HEK293 (cell line): ENCODE data around the gene CETN3.

ENCODE experiments used
- CTCF ChIP-seq: fragments of 450-650 bp; formaldehyde crosslinking; IDR thresholded peaks from 2 replicates; pipeline ENCODE4 v1.5.1; 2016; ENCODE audit warnings: missing biosample characterization, missing genetic modification characterization
- HOXA7 ChIP-seq: sonication (generic); formaldehyde crosslinking; IDR thresholded peaks from 2 replicates; pipeline ENCODE4 v1.8.1; 2022; ENCODE audit warnings: missing genetic modification reagents, borderline replicate concordance
- SETDB1 ChIP-seq: IDR thresholded peaks from one replicate; pipeline ENCODE4 v1.6.1; 2017; ENCODE audit warnings: mild to moderate bottlenecking, low read length, moderate library complexity, mixed read lengths; ENCODE audit not compliant: insufficient read length
- TCF7L2 ChIP-seq: IDR thresholded peaks from 2 replicates; pipeline ENCODE4 v1.6.1; 2011; ENCODE audit warnings: low read depth, mild to moderate bottlenecking, inconsistent platforms, low read length, moderate library complexity, borderline replicate concordance
- ZBTB1 ChIP-seq: fragments of 450-650 bp; formaldehyde crosslinking; IDR thresholded peaks from 2 replicates; pipeline ENCODE4 v1.5.1; 2016; ENCODE audit warnings: missing biosample characterization, missing genetic modification characterization
- ZNF24 ChIP-seq: fragments of 450-650 bp; formaldehyde crosslinking; IDR thresholded peaks from 2 replicates; pipeline ENCODE4 v1.5.1; 2016; ENCODE audit warnings: missing biosample characterization, missing genetic modification characterization
- ZNF354C ChIP-seq: fragments of 450-650 bp; formaldehyde crosslinking; IDR thresholded peaks from 2 replicates; pipeline ENCODE4 v1.5.1; 2016; ENCODE audit warnings: missing biosample characterization, missing genetic modification characterization, low read depth, borderline replicate concordance
- ZNF449 ChIP-seq: fragments of 450-650 bp; formaldehyde crosslinking; IDR thresholded peaks from 2 replicates; pipeline ENCODE4 v1.5.1; 2017; ENCODE audit warnings: missing biosample characterization, mild to moderate bottlenecking, missing genetic modification characterization, moderate library complexity
- ZNF645 ChIP-seq: fragments of 450-650 bp; formaldehyde crosslinking; IDR thresholded peaks from 2 replicates; pipeline ENCODE4; 2016; ENCODE audit warnings: missing biosample characterization, missing genetic modification characterization

DNA sequence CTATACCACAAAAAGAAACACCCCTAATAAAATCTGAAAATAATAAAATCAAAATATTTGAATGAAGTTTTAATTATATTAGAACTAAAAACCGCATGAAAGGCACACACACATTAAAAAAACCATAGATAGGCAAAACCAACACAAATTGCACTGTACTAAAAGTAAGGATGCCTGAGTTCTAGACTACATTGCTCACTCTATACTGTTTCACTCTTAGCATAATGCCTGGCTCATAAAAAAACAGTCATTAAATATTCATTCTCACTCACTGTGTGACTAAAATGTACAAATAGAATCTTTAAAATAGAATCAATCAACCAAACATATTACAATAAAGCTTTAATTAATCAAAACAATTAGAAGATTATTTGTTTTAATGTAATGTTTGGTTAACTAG is 41.7 kb downstream of the CETN3 start:
- TF ChIP-seq ZNF354C (tag by site-specific recombination) = no peak
- no peak for TF ChIP-seq HOXA7
- TF ChIP-seq TCF7L2 = no peak
- no peak for TF ChIP-seq CTCF
- TF ChIP-seq SETDB1 = no peak
- TF ChIP-seq ZBTB1 = no peak
- TF ChIP-seq ZNF24 (tag by site-specific recombination) = no peak
- TF ChIP-seq ZNF645 (tag by site-specific recombination) = no peak
- TF ChIP-seq ZNF449 = no peak
